ENCODE results near the gene CSAD.

- TF ChIP-seq CTCF (IDR thresholded peaks at IDR 0.05) (no peak), ZFX (IDR thresholded peaks at IDR 0.05; ENCODE audit: borderline replicate concordance) (no peak)
These were observed 4.0 kb downstream of the CSAD start for GRCh38 chr12:53176750-53177149.

Data from 22Rv1 (cell line).